Spleen (tissue), 7 donors: ENCODE results near the gene TMCO4.

Experiments used
- CTCF ChIP-seq, 11 experiments: fragments of 200-600 bp in 7 of 11; fragments of 450-650 bp in 4 of 11; sonication (generic) in 4 of 11; IDR thresholded peaks in 8 of 11; conservative IDR thresholded peaks in 3 of 11; 1 replicate in 7 of 11; 2 replicates in 4 of 11; pipeline versions ENCODE4 v1.4.0 to v1.8.0; 2016 to 2021; ENCODE audit warnings: antibody characterized with exemption in 11 of 11, inconsistent platforms in 4 of 11, mild to moderate bottlenecking in 1 of 11
- POLR2A ChIP-seq, 3 donors: fragments of 450-650 bp; IDR thresholded peaks; one replicate each; pipeline ENCODE4 v1.5.1; 2017; ENCODE audit warnings: antibody characterized with exemption in 3 of 3, mild to moderate bottlenecking in 1 of 3
- donor health status: DM: no; HTN: no; CAD: no; lungs with moderate emphysema.
- donor health status: DM: no; HTN: no; CAD: no.
- donor health status: DM: no; HTN: no; CAD: no.

- TF ChIP-seq CTCF (IDR thresholded peaks at IDR 0.05 in 8 of 11, conservative IDR thresholded peaks at IDR 0.05 in 3 of 11) = no peak
- no peak for TF ChIP-seq POLR2A (IDR thresholded peaks at IDR 0.05)
These were observed 166.6 kb downstream of the TMCO4 start for GRCh38 chr1:19633106-19633505.
